AG09319 (cell line): ENCODE data around the gene SYS1.
A peak's percentile ranks its signal among the peaks of the same experiment; 100 is the strongest.

ENCODE experiments used
- DNase-seq: peaks from one replicate; pipeline ENCODE4 v3.0.0-alpha.2; 2010; ENCODE audit warnings: low read depth; ENCODE audit errors: extremely low read depth
- CTCF ChIP-seq: IDR thresholded peaks from 2 replicates; pipeline ENCODE4 v1.5.1; 2011; ENCODE audit warnings: low read depth, mild to moderate bottlenecking, inconsistent platforms, low read length, moderate library complexity

SYS1 gene

GRCh38 chr20:45367126-45367525 is 4.2 kb downstream of the SYS1 start:
- TF ChIP-seq CTCF, result no peak
- no peak for DNase-seq

- no peak for DNase-seq
- TF ChIP-seq CTCF, result no peak
Measured at GRCh38 chr20:45368221-45368980, 5.4 kb downstream of the SYS1 start.

GRCh38 chr20:45370571-45371160 is 7.7 kb downstream of the SYS1 start:
- no peak for TF ChIP-seq CTCF
- no peak for DNase-seq

- no peak for DNase-seq
- TF ChIP-seq CTCF, result no peak
Measured at GRCh38 chr20:45372241-45372640, 9.3 kb downstream of the SYS1 start.

- no peak for DNase-seq
- no peak for TF ChIP-seq CTCF
Measured at GRCh38 chr20:45372646-45373352, 9.8 kb downstream of the SYS1 start.

- TF ChIP-seq CTCF, result peak; percentile 92
- no peak for DNase-seq
Measured at GRCh38 chr20:45373353-45374100, 10.6 kb downstream of the SYS1 start.
